GM12878 (cell line): ENCODE results near the gene PRR12. TPM values are rescaled to one million over a fixed set of nuclear protein-coding genes. Genes with fewer than 3 reads are reported as not detected.

Source experiments
- ATAC-seq: fragments of 200-7000 bp; cut with Tn5 transposase; 3 replicates; pipeline ENCODE4 v1.9.1; 2020; ENCODE audit warnings: mild to moderate bottlenecking, moderate library complexity
- BruUV-seq: library from RNA; stranded (reverse); fragments of 400-500 nt; replicated peaks from 2 replicates; lab custom pipeline; 2021; lab: Mats Ljungman, UMichigan
- CTCF ChIA-PET: fragments of 300-600 bp; sonication (Branson Sonifier 250); formaldehyde crosslinking; extraction: SDS; loops from one replicate; lab custom pipeline; 2021; ENCODE audit warnings: inconsistent platforms; lab: Yijun Ruan, JAX
- POLR2A ChIA-PET: fragments of 350-600 bp; formaldehyde crosslinking; extraction: SDS; loops from one replicate; lab custom pipeline; 2021; ENCODE audit warnings: inconsistent platforms; lab: Charles Lee
- RAD21 ChIA-PET: fragments of 300-600 bp; sonication (Branson Sonifier 250); formaldehyde crosslinking; loops from one replicate; lab custom pipeline; 2023; ENCODE audit warnings: antibody characterized with exemption; ENCODE audit not compliant: unreplicated experiment; lab: Charles Lee
- SMC1A ChIA-PET: fragments of 300-600 bp; sonication (Branson Sonifier 250); formaldehyde crosslinking; loops from one replicate; lab custom pipeline; 2023; ENCODE audit not compliant: unreplicated experiment, uncharacterized antibody; lab: Charles Lee
- DNase-seq: peaks from one replicate; pipeline ENCODE4 v3.0.0-alpha.2; 2011; ENCODE audit warnings: low read depth, low spot score
- FAIRE-seq: peaks from 3 replicates; lab custom pipeline; 2011; peaks lifted over from hg19 to GRCh38; lab: Jason Lieb, UNC
- H2AFZ ChIP-seq: 2 replicates; pipeline ENCODE4 v1.6.0; 2011; ENCODE audit warnings: low read depth, low read length, control low read depth; ENCODE audit not compliant: control insufficient read depth
- H3K27ac ChIP-seq: 2 replicates; pipeline ENCODE4 v1.5.1; 2011; ENCODE audit warnings: control low read depth; ENCODE audit not compliant: control insufficient read depth, insufficient read depth
- H3K27me3 ChIP-seq, 2 experiments: replicated peaks in 1 of 2; 2 replicates each; pipeline versions ENCODE4 v1.6.0 to v1.6.1; 2011; ENCODE audit warnings: low read length in 1 of 2; ENCODE audit not compliant: control insufficient read depth in 2 of 2, insufficient read depth in 2 of 2
- H3K36me3 ChIP-seq, 2 experiments: 2 replicates each; pipeline ENCODE4 v1.5.1; 2011; ENCODE audit warnings: low read length in 1 of 2; ENCODE audit not compliant: control insufficient read depth in 2 of 2, insufficient read depth in 2 of 2
- H3K4me1 ChIP-seq: 2 replicates; pipeline ENCODE4 v1.6.1; 2011; ENCODE audit warnings: mild to moderate bottlenecking, low read length, moderate library complexity, mixed read lengths; ENCODE audit not compliant: control insufficient read depth, insufficient read depth
- H3K4me2 ChIP-seq: 2 replicates; pipeline ENCODE4 v1.6.0; 2011; ENCODE audit warnings: control low read depth; ENCODE audit not compliant: control insufficient read depth, insufficient read depth
- H3K4me3 ChIP-seq: fragments of 200-600 bp; sonication (generic); 2 replicates; pipeline ENCODE4 v1.5.1; 2016
- H3K79me2 ChIP-seq: 2 replicates; pipeline ENCODE4 v1.6.0; 2011; ENCODE audit warnings: low read length; ENCODE audit not compliant: control insufficient read depth, insufficient read depth
- H3K9ac ChIP-seq: 2 replicates; pipeline ENCODE4 v1.8.0; 2011; ENCODE audit warnings: low read length, control low read depth, mixed read lengths; ENCODE audit not compliant: control insufficient read depth, insufficient read depth
- H3K9me3 ChIP-seq: replicated peaks from 3 replicates; pipeline ENCODE4 v1.5.1; 2011; ENCODE audit warnings: mild to moderate bottlenecking, low read length; ENCODE audit not compliant: control insufficient read depth, insufficient read depth
- H4K20me1 ChIP-seq: 2 replicates; pipeline ENCODE4 v1.6.0; 2011; ENCODE audit not compliant: control insufficient read depth, insufficient read depth
- BRCA1 ChIP-seq: IDR thresholded peaks from 2 replicates; pipeline ENCODE4 v1.6.1; 2011; ENCODE audit warnings: low read depth, low read length, improper control_type of control experiment
- HDAC6 ChIP-seq: fragments of 200-600 bp; sonication (generic); IDR thresholded peaks from one replicate; pipeline ENCODE4 v1.8.0; 2017; ENCODE audit warnings: antibody characterized with exemption; ENCODE audit not compliant: unreplicated experiment
- IKZF2 ChIP-seq, 2 experiments: fragments of 450-650 bp; IDR thresholded peaks; 2 replicates each; pipeline ENCODE4 v1.6.1; 2017; ENCODE audit warnings: mild to moderate bottlenecking in 2 of 2, moderate library complexity in 2 of 2
- MTA2 ChIP-seq: fragments of 450-650 bp; IDR thresholded peaks from 2 replicates; pipeline ENCODE4 v1.6.1; 2016; ENCODE audit warnings: low read depth, mild to moderate bottlenecking, moderate library complexity
- NFXL1 ChIP-seq: fragments of 450-650 bp; IDR thresholded peaks from 2 replicates; pipeline ENCODE4 v1.6.1; 2017; ENCODE audit warnings: antibody characterized with exemption, mild to moderate bottlenecking, borderline replicate concordance
- PRDM15 ChIP-seq: fragments of 450-650 bp; formaldehyde crosslinking; IDR thresholded peaks from 2 replicates; pipeline ENCODE4 v1.4.0; 2020; ENCODE audit warnings: mild to moderate bottlenecking, moderate library complexity
- SREBF1 ChIP-seq: IDR thresholded peaks from 2 replicates; pipeline ENCODE4 v1.6.1; 2012; ENCODE audit warnings: mild to moderate bottlenecking, low read length
- STAT1 ChIP-seq: fragments of 450-650 bp; conservative IDR thresholded peaks from 2 replicates; pipeline ENCODE4 v1.6.1; 2014; ENCODE audit warnings: antibody characterized with exemption, mild to moderate bottlenecking
- WRNIP1 ChIP-seq: IDR thresholded peaks from 2 replicates; pipeline ENCODE4 v1.6.1; 2011; ENCODE audit warnings: low read depth, low read length, improper control_type of control experiment, borderline replicate concordance
- WGBS: methylation state at CpG from one replicate; pipeline ENCODE4 v1.1.6; 2016; ENCODE audit warnings: low lambda C conversion rate; ENCODE audit not compliant: insufficient replicate concordance, insufficient coverage; ENCODE audit errors: missing lambda C conversion rate; 5-methylcytosine and 5-hydroxymethylcytosine counted together
- in situ Hi-C: fragments of 300-500 bp; cut with MboI; formaldehyde crosslinking; loops from 9 replicates; pipeline ENCODE4 v1.14.3; 2018; ENCODE audit warnings: mixed read lengths
- intact Hi-C: fragments of 100-400 bp; cut with micrococcal nuclease; formaldehyde crosslinking; loops from one replicate; pipeline ENCODE4 v1.14.2; 2022; ENCODE audit not compliant: unreplicated experiment
- polyA plus RNA-seq, 11 experiments: library from polyadenylated mRNA; depleted of rRNA in 4 of 11; unstranded in 6 of 11; stranded (reverse) in 5 of 11; fragments of >200 nt; fragmentation: Nextera tagmentation in 4 of 11; fragmentation: Illumina TruSeq in 1 of 11; extraction: Ambion mirVana in 4 of 11; extraction: Trizol in 1 of 11; gene quantifications; 1 replicate in 1 of 11; 2 replicates in 10 of 11; pipeline versions ENCODE4 v1.2.1 to v1.2.3, GENCODE V29; 2011 to 2016; ENCODE audit warnings: inconsistent platforms in 2 of 11, missing spikeins in 2 of 11, low read depth in 1 of 11
- total RNA-seq, 4 experiments: library from RNA; depleted of rRNA in 3 of 4; stranded (reverse); fragments of >200 nt in 3 of 4; fragmentation: Illumina TruSeq in 1 of 4; extraction: Trizol in 1 of 4; gene quantifications; 2 replicates each; pipeline versions ENCODE4 v1.2.1 to v1.2.3, GENCODE V29; 2013 to 2021

PRR12 gene
- total and polyA plus RNA-seq, 10 of the 15 experiments (the other 5 are each of a cell fraction or from before 2014, with no cell fraction given): 0.02 to 25.3 (median 1.6) TPM

GRCh38 chr19:49655570-49656455, 64.8 kb downstream of the PRR12 start:
- CTCF ChIA-PET: interaction anchor here (1.5 kb wide), 1 partner anchor 25 kb away, joined by 3 read pairs; no protein-coding TSS in a partner anchor
- no peak overlapping the region for H3K4me3 ChIP-seq
- intact Hi-C loops: no loop called here
- BruUV-seq: no TSS peak
- TF ChIP-seq SREBF1: no peak
- TF ChIP-seq WRNIP1: no peak
- no peak overlapping the region for H2AFZ ChIP-seq
- H3K27ac ChIP-seq: no peak overlapping the region
- in situ Hi-C loops: no loop called here
- H3K9ac ChIP-seq: no peak overlapping the region
- no peaks in the 10 kb centered on the region for H4K20me1 ChIP-seq
- H3K9me3 ChIP-seq: no peaks in the 10 kb centered on the region
- no peaks in the 10 kb centered on the region for H3K79me2 ChIP-seq
- no peaks in the 10 kb centered on the region for H3K27me3 ChIP-seq
- 87% methylated on average over 23 of the region's 23 CpGs for WGBS
- H3K4me2 ChIP-seq: no peak overlapping the region
- H3K4me1 ChIP-seq: no peaks in the 10 kb centered on the region
- DNase-seq (no peak), FAIRE-seq (no peak), ATAC-seq (no peak)
- SMC1A ChIA-PET: interaction anchor here (0.6 to 0.9 kb wide), 2 partner anchors 10 to 13 kb away, joined by 3 to 4 read pairs; partner anchors contain the start of genes BCL2L12 and IRF3
- peaks cover 0 to 37% of the 10 kb centered on the region in 2 experiments; a peak in 3 of 4 replicates for H3K36me3 ChIP-seq
- RAD21 ChIA-PET: interaction anchor here (1.1 kb wide), 1 partner anchor 8 kb away, joined by 3 read pairs; no protein-coding TSS in a partner anchor
- POLR2A ChIA-PET: no interaction called here

- RAD21 ChIA-PET: no interaction called here
- no peak for ATAC-seq
These were observed 65.6 kb downstream of the PRR12 start for GRCh38 chr19:49656456-49657109.

More at GRCh38 chr19:49656456-49657109, 65.6 kb downstream of the PRR12 start:
- BruUV-seq: no TSS peak
- Histone ChIP-seq H3K27ac (no peak overlapping the region), H4K20me1 (no peaks in the 10 kb centered on the region), H3K27me3 (no peaks in the 10 kb centered on the region), H3K79me2 (no peaks in the 10 kb centered on the region), H3K9ac (no peak overlapping the region), H3K4me2 (no peak overlapping the region), H2AFZ (no peak overlapping the region), H3K9me3 (no peaks in the 10 kb centered on the region), H3K4me3 (no peak overlapping the region), H3K36me3 (peaks cover 0 to 38% of the 10 kb centered on the region in 2 experiments; a peak in 3 of 4 replicates), H3K4me1 (no peaks in the 10 kb centered on the region)
- TF ChIP-seq STAT1 (no peak), BRCA1 (no peak), MTA2 (no peak), NFXL1 (no peak), IKZF2 (IDR thresholded peaks at IDR 0.05) (no peak), HDAC6 (no peak), PRDM15 (no peak)
- ChIA-PET SMC1A (no interaction called here), CTCF (interaction anchor here (1.5 kb wide), 1 partner anchor 24 kb away, joined by 3 read pairs; no protein-coding TSS in a partner anchor), POLR2A (no interaction called here)
- FAIRE-seq (no peak), DNase-seq (no peak)
- in situ Hi-C loops: no loop called here
- 90% methylated on average over 17 of the region's 17 CpGs for WGBS
- intact Hi-C loops: no loop called here
